GM19043 (cell line): Measurements from ENCODE around the gene PRIM2.
"Not testable (repeated sequence)": the region's sequence is repeated elsewhere in the genome, so short reads cannot be mapped to it uniquely, and the experiment has no call there.

Experiments
- ATAC-seq: cut with Tn5 transposase; IDR thresholded peaks from one replicate; pipeline ENCODE4 v1.9.1; 2021; ENCODE audit warnings: low read depth; ENCODE audit not compliant: unreplicated experiment

The PRIM2 gene

GRCh38 chr6:57317060-57317943 lies at the start of gene PRIM2:
Gene PRIM2, plus strand, starts transcription at chr6:57317630. Its CDS starts 816 bp downstream, at chr6:57318446.
- ATAC-seq = peak; percentile 64

DNA sequence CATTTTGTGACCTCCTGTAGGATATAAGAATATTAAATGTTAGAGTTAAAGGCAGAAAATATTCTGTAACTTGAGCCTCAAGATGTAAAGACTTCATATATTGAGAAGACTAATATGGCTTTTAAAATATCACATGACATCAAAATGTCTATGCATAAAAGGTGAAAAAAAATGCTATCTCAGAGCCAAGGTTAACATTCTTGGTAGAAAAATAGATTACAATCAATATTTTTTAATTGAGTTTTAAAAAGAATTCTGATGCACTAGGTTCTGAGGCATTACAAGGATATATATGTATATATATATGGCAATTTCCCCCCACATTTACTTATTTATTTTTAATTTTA lies 49.2 kb upstream of the PRIM2 start:
- ATAC-seq = no peak

- not testable (repeated sequence) for ATAC-seq
These were observed 43.2 kb upstream of the PRIM2 start for GRCh38 chr6:57274113-57274824.

DNA sequence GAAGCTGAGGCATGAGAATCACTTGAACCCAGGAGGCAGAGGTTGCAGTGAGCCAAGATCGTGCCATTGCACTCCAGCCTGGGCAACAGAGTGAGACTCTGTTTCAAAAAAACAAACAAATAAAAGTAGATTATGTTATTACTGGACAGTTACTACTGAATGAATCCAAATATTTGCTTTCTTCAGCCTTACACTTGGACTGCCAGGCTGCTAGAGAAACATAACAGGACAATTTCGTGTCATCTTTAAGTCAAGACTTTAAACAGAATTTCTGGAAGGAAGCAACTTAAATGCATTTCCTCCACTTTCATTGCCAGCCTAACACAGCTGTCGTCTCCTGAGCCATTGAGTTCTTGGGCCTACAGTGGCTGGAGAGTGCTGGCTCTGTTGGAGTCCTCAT lies 42.0 kb upstream of the PRIM2 start:
- ATAC-seq = no peak

DNA sequence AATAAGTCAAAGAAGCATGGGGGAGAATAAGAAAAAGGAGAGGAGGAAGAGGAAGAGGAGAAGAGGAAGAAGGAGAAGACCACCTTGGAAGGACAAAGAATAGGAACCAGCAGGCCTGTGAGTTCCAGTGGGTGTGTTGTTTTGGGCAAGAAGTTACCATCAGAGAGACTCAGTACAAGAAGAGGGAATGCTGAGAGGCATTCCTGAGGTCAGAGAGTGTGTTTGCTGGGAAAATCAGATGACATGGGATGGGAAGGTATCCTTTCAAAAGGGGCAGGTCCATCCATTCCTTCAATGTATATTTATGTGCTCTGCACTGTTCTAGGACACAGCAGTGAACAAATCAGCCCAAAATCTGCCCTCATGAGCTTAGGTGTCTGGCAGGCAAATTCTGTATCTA lies 40.5 kb upstream of the PRIM2 start:
- no peak for ATAC-seq

GRCh38 chr6:57278570-57278969 lies 38.9 kb upstream of the PRIM2 start:
- no peak for ATAC-seq

DNA sequence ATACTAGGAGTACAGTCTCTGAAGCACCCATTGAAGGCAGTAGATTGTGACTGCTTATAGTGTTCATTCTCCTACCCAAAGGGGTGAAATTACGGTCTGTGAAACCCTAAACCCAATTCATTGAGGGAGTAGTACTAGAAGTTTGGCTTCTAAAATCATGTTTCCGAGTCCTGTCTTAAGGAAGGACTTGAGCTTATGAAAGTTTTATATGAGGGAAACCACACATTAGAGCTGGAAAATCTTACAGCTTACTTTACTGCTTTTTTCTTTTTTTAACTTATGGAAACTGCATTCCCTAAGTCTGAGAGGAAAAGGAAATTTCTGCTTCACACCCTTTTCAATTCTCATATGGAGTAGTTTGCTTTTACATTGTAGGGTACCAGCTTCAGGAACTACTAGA lies 38.4 kb upstream of the PRIM2 start:
- no peak for ATAC-seq

GRCh38 chr6:57283106-57283505 lies 34.3 kb upstream of the PRIM2 start:
- no peak for ATAC-seq

- ATAC-seq = no peak
These were observed 33.4 kb upstream of the PRIM2 start for GRCh38 chr6:57283911-57284455.

DNA sequence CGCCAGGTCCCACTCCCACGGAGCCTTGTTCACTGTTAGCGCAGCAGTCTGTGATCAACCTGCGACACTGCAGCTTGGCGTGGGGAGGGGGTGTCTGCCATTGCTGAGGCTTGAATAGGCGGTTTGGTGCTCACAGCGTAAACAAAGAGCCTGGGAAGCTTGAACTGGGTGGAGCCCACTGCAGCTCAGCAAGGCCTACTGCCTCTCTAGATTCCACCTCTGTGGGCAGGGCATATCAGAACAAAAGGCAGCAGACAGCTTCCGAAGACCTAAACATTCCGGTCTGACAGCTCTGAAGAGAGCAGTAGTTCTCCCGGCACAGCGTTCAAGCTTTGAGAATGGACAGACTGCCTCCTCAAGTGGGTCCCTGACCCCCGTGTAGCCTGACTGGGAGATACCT lies 29.3 kb upstream of the PRIM2 start:
- not testable (repeated sequence) for ATAC-seq

DNA sequence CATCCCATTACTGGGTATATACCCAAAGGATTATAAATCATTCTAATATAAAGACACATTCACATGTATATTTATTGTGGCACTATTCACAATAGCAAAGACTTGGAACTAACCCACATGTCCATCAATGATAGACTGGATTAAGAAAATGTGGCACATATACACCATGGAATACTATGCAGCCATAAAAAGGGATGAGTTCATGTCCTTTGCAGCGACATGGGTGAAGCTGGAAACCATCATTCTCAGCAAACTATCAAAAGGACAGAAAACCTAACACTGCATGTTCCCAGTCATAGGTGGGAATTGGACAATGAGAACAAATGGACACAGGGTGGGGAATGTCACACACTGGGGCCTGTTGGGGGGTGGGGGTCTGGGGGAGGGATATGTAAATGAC lies 24.0 kb upstream of the PRIM2 start:
- not testable (repeated sequence) for ATAC-seq

DNA sequence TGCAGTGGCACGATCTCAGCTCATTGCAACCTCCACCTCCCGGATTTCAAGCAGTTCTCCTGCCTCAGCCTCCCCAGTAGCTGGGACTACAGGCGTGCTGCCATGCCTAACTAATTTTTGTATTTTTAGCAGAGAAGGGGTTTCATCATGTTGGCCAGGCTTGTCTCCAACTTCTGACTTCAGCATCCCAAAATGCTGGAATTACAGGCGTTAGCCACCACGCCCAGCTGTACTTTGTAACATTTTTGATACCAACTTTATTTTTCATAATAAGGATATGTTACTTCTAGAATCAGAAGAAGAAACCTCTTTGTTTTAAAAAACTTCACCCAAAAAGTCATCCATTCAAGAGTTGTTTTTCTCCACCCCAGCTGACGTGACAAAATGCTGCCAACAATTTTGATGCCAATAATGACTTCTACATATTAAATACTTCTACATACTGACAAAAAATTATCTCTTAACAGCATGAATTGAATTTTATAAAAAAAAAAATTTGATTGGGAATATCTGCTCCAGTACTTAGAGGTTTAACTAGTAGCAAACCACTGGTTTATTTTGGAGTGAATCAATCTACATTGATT lies 22.5 kb upstream of the PRIM2 start:
- ATAC-seq = no peak

DNA sequence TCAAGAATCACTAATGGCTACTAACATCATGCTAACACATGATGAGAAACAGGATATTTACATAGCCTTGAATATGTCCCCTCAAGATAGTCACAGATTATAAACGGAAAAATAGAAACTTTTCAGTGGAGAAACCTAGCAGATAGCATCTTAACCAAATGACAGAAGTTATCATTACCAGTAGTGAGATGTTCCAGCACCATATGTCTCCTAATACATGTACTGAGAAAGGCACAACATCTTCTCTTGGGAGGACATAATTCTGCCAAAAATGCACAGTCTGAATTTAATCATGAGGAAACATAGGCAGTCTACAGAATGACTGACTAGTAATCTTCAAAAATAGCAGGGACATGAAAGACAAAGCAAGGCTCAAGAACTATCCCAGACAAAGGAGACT lies 19.9 kb upstream of the PRIM2 start:
- no peak for ATAC-seq

DNA sequence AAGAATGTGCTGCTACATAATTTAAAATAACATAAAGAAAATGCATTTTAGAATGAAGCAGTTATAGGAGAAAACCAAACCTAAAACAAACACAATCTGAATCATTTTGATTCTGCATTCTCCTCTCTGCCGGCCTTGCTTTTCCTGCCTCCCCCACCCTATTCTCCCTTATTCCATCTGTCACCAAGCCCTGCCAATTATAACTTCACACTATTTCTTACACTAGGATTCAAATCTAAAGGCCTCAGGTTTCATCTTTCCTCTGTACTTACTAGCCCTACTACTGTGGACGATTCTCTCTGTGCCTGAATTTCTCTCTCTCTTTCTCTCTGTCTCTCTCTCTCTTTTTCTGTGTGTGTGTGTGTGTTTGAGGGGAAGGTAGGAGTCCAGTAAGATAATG lies 18.7 kb upstream of the PRIM2 start:
- no peak for ATAC-seq

DNA sequence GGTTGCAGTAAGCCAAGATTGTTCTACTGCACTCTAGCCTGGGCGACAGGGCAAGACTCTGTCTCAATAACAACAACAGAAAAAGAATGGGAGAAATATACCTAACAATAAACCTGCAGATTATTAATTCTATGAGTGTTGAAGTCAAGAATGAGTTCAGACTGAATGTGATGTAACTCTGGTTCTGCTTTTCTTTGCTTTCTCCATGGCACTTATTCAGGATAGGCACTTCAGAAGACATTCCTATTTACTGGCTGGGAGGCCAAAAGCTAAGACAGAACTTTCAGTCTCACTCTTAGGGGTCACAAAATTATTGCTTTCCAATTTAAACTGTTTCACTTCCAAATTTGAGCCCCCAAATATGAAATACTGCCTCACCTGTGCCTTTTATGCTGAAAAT lies 15.7 kb upstream of the PRIM2 start:
- no peak for ATAC-seq

DNA sequence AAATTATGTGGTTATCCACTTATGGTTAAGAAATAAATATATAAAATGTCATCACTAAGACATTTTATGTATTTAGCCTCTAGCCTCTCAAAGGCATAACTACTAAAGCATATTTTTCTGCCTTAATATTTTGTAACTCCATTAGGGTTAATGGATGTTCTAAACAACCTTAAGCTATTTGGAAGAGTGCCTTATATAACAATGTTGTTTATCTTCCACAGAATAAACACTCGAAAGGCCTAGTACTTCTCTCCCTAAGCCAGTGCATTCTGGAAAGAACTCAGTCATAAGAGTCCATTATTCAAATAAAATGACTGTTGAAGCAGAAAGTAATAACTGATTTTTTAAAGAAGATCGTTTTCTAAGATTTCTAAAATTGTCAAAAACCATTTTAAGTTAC lies 15.0 kb upstream of the PRIM2 start:
- ATAC-seq = no peak

GRCh38 chr6:57303931-57304681 lies 13.3 kb upstream of the PRIM2 start:
- no peak for ATAC-seq

DNA sequence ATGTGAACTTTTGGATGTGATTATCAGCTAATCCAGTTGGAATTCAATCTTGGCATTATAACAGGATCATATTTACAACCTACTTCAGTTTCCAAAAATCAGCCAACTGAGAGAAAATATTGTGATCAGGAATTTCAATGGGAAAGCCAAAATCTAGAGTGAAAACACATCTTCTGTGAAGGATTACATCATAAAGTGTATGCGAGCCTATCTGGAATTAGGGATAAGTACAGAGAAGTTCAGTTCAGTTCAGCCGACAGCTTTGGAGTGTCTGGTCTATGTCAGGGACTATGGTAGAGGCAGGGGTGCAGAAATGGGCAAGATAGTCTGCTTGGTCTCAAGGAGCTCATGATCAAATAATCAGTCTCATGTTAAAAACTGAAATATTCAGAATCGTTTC lies 12.3 kb upstream of the PRIM2 start:
- no peak for ATAC-seq

GRCh38 chr6:57305761-57306160 lies 11.7 kb upstream of the PRIM2 start:
- no peak for ATAC-seq

DNA sequence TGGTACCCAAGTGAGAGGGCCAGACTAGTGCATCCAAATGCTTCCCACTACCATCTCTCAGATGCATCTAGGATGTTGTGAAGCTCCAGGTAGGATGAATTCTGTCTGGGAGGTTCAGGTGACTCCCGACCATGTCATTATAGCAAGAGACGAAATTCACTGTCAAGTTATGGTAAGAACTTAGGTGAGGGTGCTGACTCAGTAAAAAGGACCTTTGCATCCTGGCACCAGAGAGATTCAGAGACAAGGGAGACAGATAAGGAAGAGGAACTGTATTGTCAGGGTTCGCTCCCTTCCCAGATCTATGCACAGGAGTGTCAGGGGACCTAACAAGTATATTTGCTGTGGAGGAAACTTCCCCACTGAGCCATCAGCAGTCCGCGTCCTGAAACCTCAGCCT lies 11.2 kb upstream of the PRIM2 start:
- no peak for ATAC-seq

GRCh38 chr6:57307850-57308249 lies 9.6 kb upstream of the PRIM2 start:
- no peak for ATAC-seq
